Thymus (tissue), 11 donors: ENCODE results near the gene CKAP2. TPM values are rescaled to one million over a fixed set of nuclear protein-coding genes. Genes with fewer than 3 reads are reported as not detected.

Experiments used
- DNase-seq, 9 donors: peaks; one replicate each; pipeline ENCODE4 v3.0.0-alpha.2; 2013; ENCODE audit warnings: low spot score in 9 of 9, low read depth in 6 of 9, missing footprints in 1 of 9
- H3K27ac ChIP-seq, 2 donors: one replicate each; pipeline ENCODE4 v1.5.1; 2013; ENCODE audit warnings: control low read depth in 1 of 2, low read depth in 1 of 2, low read length in 1 of 2, mild to moderate bottlenecking in 1 of 2, moderate library complexity in 1 of 2
- H3K27me3 ChIP-seq, 2 donors: one replicate each; pipeline ENCODE4 v1.5.1; 2013; ENCODE audit warnings: low read length in 1 of 2; ENCODE audit not compliant: control insufficient read depth in 2 of 2, insufficient read depth in 1 of 2
- H3K36me3 ChIP-seq, 2 donors: one replicate each; pipeline ENCODE4 v1.5.1; 2013; ENCODE audit warnings: low read length in 1 of 2, mild to moderate bottlenecking in 1 of 2, moderate library complexity in 1 of 2; ENCODE audit not compliant: control insufficient read depth in 2 of 2, insufficient read depth in 2 of 2
- H3K4me1 ChIP-seq, 2 donors: one replicate each; pipeline ENCODE4 v1.5.1; 2013; ENCODE audit warnings: low read length in 2 of 2; ENCODE audit not compliant: control insufficient read depth in 2 of 2, insufficient read depth in 2 of 2
- H3K4me3 ChIP-seq, 2 donors: one replicate each; pipeline ENCODE4 v1.5.1; 2013; ENCODE audit warnings: low read length in 2 of 2, control low read depth in 1 of 2, mild to moderate bottlenecking in 1 of 2
- H3K9me3 ChIP-seq, 2 donors: one replicate each; pipeline ENCODE4 v1.5.1; 2013; ENCODE audit warnings: low read length in 1 of 2, mild to moderate bottlenecking in 1 of 2; ENCODE audit not compliant: control insufficient read depth in 2 of 2, insufficient read depth in 1 of 2
- WGBS: extraction: QIAGEN DNeasy Blood & Tissue Kit; methylation state at CpG from one replicate; pipeline ENCODE4 v1.1.7; 2013; 5-methylcytosine and 5-hydroxymethylcytosine counted together
- polyA plus RNA-seq: library from polyadenylated mRNA; stranded (reverse); fragments of 200-250 nt; gene quantifications from one replicate; pipeline ENCODE4 v1.2.3, GENCODE V29; 2013
- total RNA-seq: library from RNA; stranded (reverse); fragments of 120-200 nt; gene quantifications from one replicate; pipeline ENCODE4 v1.2.4, GENCODE V29; 2013
- donor health status: healthy.

The CKAP2 gene
- total and polyA plus RNA-seq, 2 donors, result 13.4 to 39.5 TPM

DNA sequence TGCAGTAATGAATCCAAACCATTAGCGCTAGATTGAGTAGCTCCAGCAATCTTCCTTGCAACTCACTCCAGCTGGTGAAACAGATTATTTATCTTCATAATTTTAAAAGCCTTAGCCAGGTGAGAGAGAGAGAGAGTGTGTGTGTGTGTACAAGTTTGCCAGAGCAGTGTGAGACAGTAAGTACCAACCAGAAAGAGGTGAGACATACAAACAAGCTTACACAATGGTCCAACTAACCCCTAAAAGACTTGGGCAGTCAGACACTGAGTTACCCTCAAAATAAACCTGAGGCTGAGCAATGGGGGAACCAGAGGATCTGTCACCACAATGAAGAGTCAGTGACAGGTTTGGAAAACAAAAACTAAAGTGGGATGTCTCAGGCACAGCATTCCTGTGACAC lies 41.2 kb upstream of the CKAP2 start:
- no peaks in the 10 kb centered on the region for H3K27me3 ChIP-seq
- WGBS, result 97% methylated on average over 1 of the region's 1 CpG
- no peaks in the 10 kb centered on the region for H3K4me1 ChIP-seq
- H3K4me3 ChIP-seq, result no peak overlapping the region
- H3K27ac ChIP-seq, result peak overlapping the region in 1 of 2 donors; percentile 6
- H3K9me3 ChIP-seq, result no peaks in the 10 kb centered on the region
- DNase-seq, result no peak
- peaks cover 20 to 31% of the 10 kb centered on the region in 2 donors for H3K36me3 ChIP-seq

DNA sequence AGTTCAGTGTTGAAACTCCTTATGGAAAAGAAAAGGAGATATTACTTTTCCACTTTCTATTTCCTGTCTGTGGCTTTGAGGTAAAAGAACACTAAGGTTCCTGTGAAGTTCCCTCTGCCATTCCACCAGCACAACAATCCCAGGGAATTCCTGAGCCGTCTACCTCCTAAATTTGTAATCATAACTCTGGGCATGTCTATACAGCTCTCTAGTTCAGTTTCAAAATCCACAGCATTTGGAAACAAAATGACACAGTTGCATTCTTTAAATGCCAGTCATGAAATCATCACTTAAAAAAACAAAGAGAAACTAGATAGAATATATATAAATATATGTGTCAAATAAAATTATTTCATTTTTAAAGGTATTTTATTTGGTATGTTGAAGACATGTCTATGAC lies 40.3 kb upstream of the CKAP2 start:
- H3K9me3 ChIP-seq, result no peaks in the 10 kb centered on the region
- no peak overlapping the region for H3K4me3 ChIP-seq
- no peaks in the 10 kb centered on the region for H3K27me3 ChIP-seq
- WGBS, result 89% methylated on average over 1 of the region's 1 CpG
- no peak overlapping the region for H3K27ac ChIP-seq
- no peaks in the 10 kb centered on the region for H3K4me1 ChIP-seq
- DNase-seq, result no peak
- peaks cover 25 to 36% of the 10 kb centered on the region in 2 donors for H3K36me3 ChIP-seq

DNA sequence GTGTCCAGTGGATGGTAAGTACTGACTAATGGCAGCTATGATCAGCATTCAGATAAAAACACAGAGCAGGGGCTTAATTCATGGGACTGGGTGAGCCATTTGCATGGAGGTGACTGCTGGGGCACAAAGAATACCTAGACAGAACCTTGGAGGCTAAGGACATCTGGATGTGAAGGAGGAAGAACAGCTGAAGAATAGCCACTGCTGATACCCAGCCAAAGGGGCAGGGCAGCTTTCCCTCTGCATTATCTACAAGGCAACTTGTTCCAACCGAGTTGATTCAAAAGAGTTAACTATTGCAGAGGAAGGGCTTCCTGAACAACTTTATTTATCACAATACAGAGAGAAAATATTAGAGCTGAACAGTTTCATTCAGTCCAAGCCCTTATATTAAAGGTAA lies 36.2 kb upstream of the CKAP2 start:
- 98% methylated on average over 1 of the region's 1 CpG for whole genome bisulfite sequencing
- no peak for DNase-seq
- Histone ChIP-seq H3K36me3 (peaks cover 28 to 56% of the 10 kb centered on the region in 2 donors), H3K4me3 (no peak overlapping the region), H3K4me1 (no peaks in the 10 kb centered on the region), H3K9me3 (no peaks in the 10 kb centered on the region), H3K27me3 (no peaks in the 10 kb centered on the region), H3K27ac (no peak overlapping the region)

DNA sequence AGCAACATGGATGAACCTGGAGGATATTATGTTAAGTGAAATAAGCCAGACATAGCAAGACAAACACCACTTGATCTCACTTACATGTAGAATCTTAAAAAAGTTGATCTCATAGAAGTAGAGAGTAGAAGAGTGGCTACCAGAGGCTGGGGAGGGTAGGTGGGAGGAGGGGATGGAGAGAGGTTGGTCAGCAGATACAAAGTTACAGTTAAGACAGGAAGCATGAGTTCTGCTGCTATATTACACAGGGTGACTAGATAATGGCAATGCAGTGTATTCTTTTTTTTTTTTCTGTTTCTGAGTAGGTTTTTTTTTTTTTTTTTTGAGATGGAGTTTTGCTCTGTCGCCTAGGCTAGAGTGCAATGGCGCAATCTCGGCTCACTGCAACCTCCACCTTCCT lies 34.1 kb upstream of the CKAP2 start:
- no peaks in the 10 kb centered on the region for H3K4me1 ChIP-seq
- H3K27ac ChIP-seq, result no peak overlapping the region
- H3K36me3 ChIP-seq, result peaks cover 26 to 53% of the 10 kb centered on the region in 2 donors
- WGBS, result 97% methylated on average over 3 of the region's 3 CpGs
- H3K9me3 ChIP-seq, result no peaks in the 10 kb centered on the region
- H3K4me3 ChIP-seq, result no peak overlapping the region
- DNase-seq, result no peak
- H3K27me3 ChIP-seq, result no peaks in the 10 kb centered on the region

DNA sequence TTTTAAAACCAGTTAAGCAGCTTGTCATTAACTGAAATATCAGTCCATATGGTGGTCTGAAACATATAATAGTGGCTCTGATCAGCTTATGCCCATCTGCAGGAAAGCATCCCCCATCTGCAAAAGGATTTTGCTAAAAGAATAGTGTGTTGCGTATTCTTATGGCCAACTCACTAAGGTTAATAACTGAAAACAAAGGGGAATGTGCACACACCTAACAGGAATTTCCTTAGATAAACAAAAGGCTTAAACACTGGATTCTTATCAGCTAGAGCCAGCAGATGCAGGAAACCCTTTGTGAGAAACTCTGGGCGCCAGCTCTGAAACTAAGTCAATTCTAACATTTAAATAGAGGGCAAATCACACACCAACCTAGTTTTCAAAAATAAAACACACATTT lies 27.0 kb upstream of the CKAP2 start:
- no peak for DNase-seq
- peaks cover 14 to 43% of the 10 kb centered on the region in 2 donors for H3K36me3 ChIP-seq
- H3K27me3 ChIP-seq, result no peaks in the 10 kb centered on the region
- no peaks in the 10 kb centered on the region for H3K9me3 ChIP-seq
- H3K27ac ChIP-seq, result no peak overlapping the region
- WGBS, result 95% methylated on average over 2 of the region's 2 CpGs
- no peak overlapping the region for H3K4me3 ChIP-seq
- no peaks in the 10 kb centered on the region for H3K4me1 ChIP-seq

DNA sequence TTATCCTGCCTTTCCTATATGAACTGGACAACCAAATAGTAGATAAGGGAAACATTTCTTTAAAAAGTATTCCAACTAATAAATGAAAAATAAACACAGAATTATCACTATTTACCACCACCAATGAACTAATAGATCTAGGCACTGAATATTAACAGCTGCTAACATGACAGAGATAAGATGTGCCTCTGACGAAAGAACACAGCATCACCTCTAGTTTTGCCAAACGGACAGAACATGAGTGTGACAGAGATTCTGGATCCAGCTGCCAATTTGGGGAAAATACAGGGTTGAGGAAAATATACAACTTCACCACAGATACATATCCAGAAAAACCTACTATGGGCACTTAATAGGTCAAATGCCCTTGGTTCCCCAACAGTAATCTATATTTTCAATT lies 22.8 kb upstream of the CKAP2 start:
- 100% methylated on average over 2 of the region's 2 CpGs for WGBS
- H3K27ac ChIP-seq, result no peak overlapping the region
- H3K4me1 ChIP-seq, result no peaks in the 10 kb centered on the region
- no peaks in the 10 kb centered on the region for H3K27me3 ChIP-seq
- H3K4me3 ChIP-seq, result no peak overlapping the region
- peaks cover 20 to 53% of the 10 kb centered on the region in 2 donors for H3K36me3 ChIP-seq
- DNase-seq, result no peak
- H3K9me3 ChIP-seq, result no peaks in the 10 kb centered on the region

DNA sequence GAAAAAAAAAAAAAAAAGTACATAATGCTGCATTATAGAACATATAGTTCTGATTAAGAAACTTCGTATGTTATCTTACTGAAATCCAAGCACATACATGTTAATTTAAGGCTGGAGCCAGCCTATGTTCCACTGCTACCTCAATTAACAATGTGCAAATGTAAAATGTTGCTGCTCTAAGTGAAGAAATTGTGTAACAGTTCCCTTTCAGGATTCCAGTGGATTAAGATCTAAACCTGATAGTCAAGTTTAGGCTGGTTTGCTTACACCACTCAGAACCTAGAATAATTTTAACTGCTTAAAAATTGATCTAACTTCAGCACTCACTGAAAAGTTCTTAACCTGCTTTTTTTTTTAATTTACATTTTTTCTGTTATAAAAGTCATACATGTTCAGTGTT lies 9.0 kb upstream of the CKAP2 start:
- H3K27ac ChIP-seq, result no peak overlapping the region
- H3K9me3 ChIP-seq, result no peaks in the 10 kb centered on the region
- no peak for DNase-seq
- H3K4me3 ChIP-seq, result no peak overlapping the region
- WGBS, result 92% methylated on average over 1 of the region's 1 CpG
- H3K4me1 ChIP-seq, result peaks cover 14 to 17% of the 10 kb centered on the region in 2 donors
- H3K27me3 ChIP-seq, result no peaks in the 10 kb centered on the region
- peaks cover 0 to 11% of the 10 kb centered on the region in 2 donors for H3K36me3 ChIP-seq

DNA sequence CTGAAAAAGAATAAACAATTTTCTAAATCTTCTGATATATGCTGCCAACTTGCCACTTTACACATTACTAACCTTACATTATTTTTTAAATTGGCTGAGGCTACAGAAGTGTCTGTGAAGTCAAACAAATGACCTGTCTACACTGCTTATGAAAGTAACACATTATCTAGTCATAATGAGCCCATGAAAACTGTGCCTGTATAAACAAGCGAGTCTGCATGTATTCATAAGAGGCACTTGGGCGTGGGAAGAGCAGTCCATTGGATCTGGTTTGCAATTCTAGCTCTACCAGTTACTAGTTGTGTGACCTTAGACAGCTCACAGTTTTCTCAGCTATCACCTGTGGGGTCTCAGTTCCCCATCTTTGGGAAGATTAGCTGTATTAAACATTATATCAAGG lies 7.9 kb upstream of the CKAP2 start:
- no peaks in the 10 kb centered on the region for H3K9me3 ChIP-seq
- no peak overlapping the region for H3K27ac ChIP-seq
- H3K27me3 ChIP-seq, result no peaks in the 10 kb centered on the region
- no peak overlapping the region for H3K4me3 ChIP-seq
- 98% methylated on average over 2 of the region's 2 CpGs for WGBS
- peaks cover 14 to 17% of the 10 kb centered on the region in 2 donors for H3K4me1 ChIP-seq
- H3K36me3 ChIP-seq, result peaks cover 0 to 5% of the 10 kb centered on the region in 2 donors
- DNase-seq, result no peak

DNA sequence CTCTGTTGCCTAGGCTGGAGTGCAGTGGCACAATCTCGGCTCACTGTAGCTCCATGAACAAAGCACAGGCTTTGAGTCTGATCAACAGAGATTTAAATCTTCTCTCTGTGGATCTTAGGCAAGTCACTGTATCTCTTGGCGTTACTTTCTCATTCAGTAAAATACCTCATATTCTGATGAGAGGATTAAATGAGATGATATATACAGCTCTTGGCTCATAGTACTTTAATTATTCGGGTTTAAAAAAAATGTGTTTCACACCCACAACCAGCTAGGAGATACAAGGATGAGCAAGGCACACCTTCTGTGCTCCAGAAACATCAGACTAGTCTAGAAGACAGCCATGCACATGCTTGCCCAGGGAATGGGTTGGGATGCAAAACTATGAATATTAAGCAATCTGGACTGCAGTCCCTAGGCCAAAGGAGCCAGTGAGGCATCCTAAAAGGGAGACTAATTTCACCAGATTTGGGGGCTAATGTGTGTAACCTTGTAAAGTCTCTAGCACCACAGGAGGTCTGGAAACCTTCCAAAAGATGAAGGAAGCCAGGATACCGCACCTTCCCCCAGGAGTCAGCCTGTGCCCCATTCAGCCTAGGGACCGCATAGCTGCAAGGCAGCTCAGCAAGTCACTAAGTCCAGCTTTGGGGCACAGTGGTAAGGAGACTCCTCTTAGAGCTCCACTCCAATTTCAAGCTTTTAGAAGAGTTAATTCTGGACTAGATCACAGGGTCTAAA lies 7.3 kb upstream of the CKAP2 start:
- H3K36me3 ChIP-seq, result peaks cover 0 to 5% of the 10 kb centered on the region in 2 donors
- 90% methylated on average over 5 of the region's 5 CpGs for WGBS
- DNase-seq, result no peak
- H3K27ac ChIP-seq, result no peak overlapping the region
- no peak overlapping the region for H3K4me3 ChIP-seq
- H3K9me3 ChIP-seq, result no peaks in the 10 kb centered on the region
- peaks cover 14 to 17% of the 10 kb centered on the region in 2 donors for H3K4me1 ChIP-seq
- H3K27me3 ChIP-seq, result no peaks in the 10 kb centered on the region
